ENCODE results near the gene NAA40.

The NAA40 gene

GRCh38 chr11:63919267-63920125 lies 19.3 kb upstream of the NAA40 start:
- H4K20me1 ChIP-seq (ENCODE audit: insufficient read depth): no peaks in the 10 kb centered on the region

GRCh38 chr11:63920126-63920938 lies 18.5 kb upstream of the NAA40 start:
- Histone ChIP-seq H3K9ac (no peak overlapping the region), H3K4me1 (ENCODE audit: low read depth, poor library complexity, severe bottlenecking) (peaks cover 14% of the 10 kb centered on the region), H3K27ac (no peak overlapping the region), H2AFZ (ENCODE audit: low read depth) (no peak overlapping the region), H3K36me3 (ENCODE audit: insufficient read depth) (no peaks in the 10 kb centered on the region), H3K4me2 (no peak overlapping the region), H3K79me2 (ENCODE audit: insufficient read depth, low read depth) (no peaks in the 10 kb centered on the region), H3K27me3 (ENCODE audit: insufficient read depth, low read depth) (peaks cover 29% of the 10 kb centered on the region; the same call in 1 of the 2 replicates), H3K4me3 (IDR thresholded peaks at IDR 0.05; ENCODE audit: insufficient read depth, low read depth, low read length) (no peak overlapping the region), H4K20me1 (ENCODE audit: insufficient read depth) (no peaks in the 10 kb centered on the region)
- TF ChIP-seq CTCF (conservative IDR thresholded peaks at IDR 0.05; ENCODE audit: low read depth, low read length): no peak

More at GRCh38 chr11:63919267-63920125, 19.3 kb upstream of the NAA40 start:
- Histone ChIP-seq H3K79me2 (ENCODE audit: insufficient read depth, low read depth) (no peaks in the 10 kb centered on the region), H3K4me2 (no peak overlapping the region), H3K9ac (no peak overlapping the region), H3K36me3 (ENCODE audit: insufficient read depth) (no peaks in the 10 kb centered on the region), H3K27me3 (ENCODE audit: insufficient read depth, low read depth) (peaks cover 29% of the 10 kb centered on the region; the same call in 1 of the 2 replicates), H3K4me1 (ENCODE audit: low read depth, poor library complexity, severe bottlenecking) (peaks cover 14% of the 10 kb centered on the region), H3K27ac (no peak overlapping the region), H2AFZ (ENCODE audit: low read depth) (no peak overlapping the region), H3K4me3 (IDR thresholded peaks at IDR 0.05; ENCODE audit: insufficient read depth, low read depth, low read length) (no peak overlapping the region)
- TF ChIP-seq CTCF (conservative IDR thresholded peaks at IDR 0.05; ENCODE audit: low read depth, low read length): no peak

GRCh38 chr11:63920939-63921417 lies 17.8 kb upstream of the NAA40 start:
- Histone ChIP-seq H3K4me2 (no peak overlapping the region), H3K9ac (no peak overlapping the region), H3K27me3 (ENCODE audit: insufficient read depth, low read depth) (peaks cover 27% of the 10 kb centered on the region; the same call in 1 of the 2 replicates), H3K79me2 (ENCODE audit: insufficient read depth, low read depth) (no peaks in the 10 kb centered on the region), H3K27ac (no peak overlapping the region), H2AFZ (ENCODE audit: low read depth) (no peak overlapping the region), H3K36me3 (ENCODE audit: insufficient read depth) (no peaks in the 10 kb centered on the region), H3K4me1 (ENCODE audit: low read depth, poor library complexity, severe bottlenecking) (peaks cover 14% of the 10 kb centered on the region), H4K20me1 (ENCODE audit: insufficient read depth) (no peaks in the 10 kb centered on the region), H3K4me3 (IDR thresholded peaks at IDR 0.05; ENCODE audit: insufficient read depth, low read depth, low read length) (no peak overlapping the region)
- TF ChIP-seq CTCF (conservative IDR thresholded peaks at IDR 0.05; ENCODE audit: low read depth, low read length): peak; percentile 47

GRCh38 chr11:63922673-63923192 lies 16.1 kb upstream of the NAA40 start:
- Histone ChIP-seq H3K4me1 (ENCODE audit: low read depth, poor library complexity, severe bottlenecking) (peaks cover 6% of the 10 kb centered on the region), H4K20me1 (ENCODE audit: insufficient read depth) (no peaks in the 10 kb centered on the region), H3K4me2 (no peak overlapping the region), H2AFZ (ENCODE audit: low read depth) (no peak overlapping the region), H3K36me3 (ENCODE audit: insufficient read depth) (no peaks in the 10 kb centered on the region), H3K27ac (no peak overlapping the region), H3K9ac (no peak overlapping the region), H3K4me3 (IDR thresholded peaks at IDR 0.05; ENCODE audit: insufficient read depth, low read depth, low read length) (no peak overlapping the region), H3K79me2 (ENCODE audit: insufficient read depth, low read depth) (no peaks in the 10 kb centered on the region), H3K27me3 (ENCODE audit: insufficient read depth, low read depth) (peaks cover 33% of the 10 kb centered on the region; the same call in 1 of the 2 replicates)
- TF ChIP-seq CTCF (conservative IDR thresholded peaks at IDR 0.05; ENCODE audit: low read depth, low read length): no peak

All from KMS-11 (cell line).